IPS-NIHi7 (cell line): Measurements from ENCODE around the gene WDR37.

Experiments used
- DNase-seq: peaks from one replicate; pipeline ENCODE4 v3.0.0; 2012; ENCODE audit warnings: mixed read lengths; ENCODE audit errors: extremely low spot score

WDR37 gene

DNA sequence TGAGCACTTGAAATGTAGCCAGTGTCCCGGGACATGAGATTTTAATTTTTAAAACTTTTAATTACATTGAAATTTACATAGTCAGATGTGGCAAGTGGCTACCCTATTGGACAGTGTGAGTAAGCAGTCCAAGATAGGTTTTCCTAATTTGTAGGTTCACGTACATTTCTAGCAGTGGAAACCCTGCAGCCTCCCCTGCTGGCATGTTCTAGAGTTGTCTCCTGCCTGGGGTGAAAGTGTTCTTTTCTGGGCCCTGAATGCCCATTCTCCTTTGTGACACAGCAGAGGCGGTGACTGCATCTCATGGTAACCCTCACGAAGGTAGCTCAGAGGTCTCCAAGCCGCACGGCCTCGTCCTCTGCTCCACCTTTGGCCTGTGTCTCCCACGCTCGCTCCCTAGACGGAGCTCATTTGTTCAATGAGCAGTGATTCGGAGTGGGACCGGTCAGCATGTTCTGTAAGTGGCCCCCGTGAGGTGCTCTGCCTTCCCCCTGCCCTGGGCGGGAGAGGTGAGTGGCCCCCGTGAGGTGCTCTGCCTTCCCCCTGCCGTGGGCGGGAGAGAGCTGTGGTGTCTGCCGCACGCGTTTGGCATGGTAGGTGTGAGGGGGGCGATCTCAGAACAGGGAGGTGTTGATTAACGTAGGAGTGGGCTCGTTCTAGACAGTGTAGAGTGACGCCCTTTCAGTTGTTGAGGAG, 18.0 kb downstream of the WDR37 start:
- DNase-seq, result no peak

DNA sequence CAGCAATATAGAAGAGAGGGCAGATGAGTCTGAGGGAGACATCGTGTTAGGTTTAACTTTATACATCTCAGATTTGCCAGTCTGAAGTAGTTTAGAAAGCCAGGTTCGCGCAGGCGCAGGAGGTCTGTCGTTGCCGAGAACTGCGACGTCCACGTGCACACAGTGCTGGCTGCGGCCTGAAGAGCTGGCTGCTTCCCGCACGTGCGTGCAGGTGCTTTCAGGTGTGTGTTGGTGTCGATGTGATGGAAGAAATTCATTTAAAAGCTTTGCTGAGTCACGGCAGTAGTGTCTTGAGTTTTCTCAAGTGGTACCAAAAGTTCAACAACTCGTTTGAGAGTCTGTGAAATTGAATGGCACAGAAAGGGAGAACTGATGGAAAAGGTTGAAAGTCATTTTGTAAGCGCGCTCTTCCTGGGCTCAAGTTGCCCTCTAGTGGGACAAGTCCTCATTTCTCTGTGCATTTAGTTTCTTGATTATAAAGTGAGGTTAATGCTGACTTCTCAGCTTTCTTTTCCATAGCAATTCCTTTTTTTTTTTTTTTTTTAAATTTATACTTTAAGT, 18.6 kb downstream of the WDR37 start:
- no peak for DNase-seq

GRCh38 chr10:1078668-1079067, 22.5 kb downstream of the WDR37 start:
- DNase-seq, result no peak

DNA sequence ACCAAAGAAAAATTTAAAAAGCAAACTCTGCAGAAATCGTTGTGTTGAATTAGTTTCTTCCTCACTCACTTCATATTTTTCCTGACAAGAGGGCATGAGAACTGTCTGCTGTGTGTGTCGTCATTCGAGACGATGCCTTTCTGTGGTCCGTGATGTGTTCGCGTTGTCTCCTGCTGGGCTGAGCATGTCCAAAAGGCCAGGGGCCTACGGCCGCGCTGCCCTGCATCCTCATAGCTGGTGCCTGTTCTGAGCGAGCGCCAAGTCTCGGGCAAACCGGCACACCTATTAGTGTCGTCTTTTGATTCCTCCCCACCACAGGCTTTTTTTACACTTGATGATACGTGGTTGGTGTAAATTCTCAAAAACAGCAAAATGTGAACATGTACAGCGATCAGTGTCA, 27.4 kb downstream of the WDR37 start:
- no peak for DNase-seq

GRCh38 chr10:1084011-1084950, 28.1 kb downstream of the WDR37 start:
- DNase-seq, result no peak

DNA sequence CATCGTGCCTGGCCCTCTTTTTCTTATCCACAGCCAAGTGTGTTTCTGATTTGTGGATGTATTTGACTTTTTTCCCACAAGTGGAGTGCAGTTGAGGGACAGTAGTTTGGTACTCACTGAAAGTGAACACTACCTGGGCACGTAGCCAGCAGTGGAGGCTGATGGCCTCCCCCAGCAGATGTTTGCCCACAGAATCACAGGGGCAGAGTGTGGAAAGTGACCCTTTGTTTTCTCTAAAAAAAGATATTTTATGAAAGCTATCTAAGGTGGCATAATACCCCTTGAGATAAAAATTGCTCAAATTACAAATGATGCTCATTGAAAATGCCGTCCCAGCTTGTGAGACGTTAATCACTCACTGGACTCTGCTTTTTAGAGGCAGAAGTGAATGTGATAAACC, 29.1 kb downstream of the WDR37 start:
- no peak for DNase-seq

GRCh38 chr10:1086787-1087186, 30.6 kb downstream of the WDR37 start:
- DNase-seq, result no peak

GRCh38 chr10:1089017-1089689, 33.0 kb downstream of the WDR37 start:
- no peak for DNase-seq

DNA sequence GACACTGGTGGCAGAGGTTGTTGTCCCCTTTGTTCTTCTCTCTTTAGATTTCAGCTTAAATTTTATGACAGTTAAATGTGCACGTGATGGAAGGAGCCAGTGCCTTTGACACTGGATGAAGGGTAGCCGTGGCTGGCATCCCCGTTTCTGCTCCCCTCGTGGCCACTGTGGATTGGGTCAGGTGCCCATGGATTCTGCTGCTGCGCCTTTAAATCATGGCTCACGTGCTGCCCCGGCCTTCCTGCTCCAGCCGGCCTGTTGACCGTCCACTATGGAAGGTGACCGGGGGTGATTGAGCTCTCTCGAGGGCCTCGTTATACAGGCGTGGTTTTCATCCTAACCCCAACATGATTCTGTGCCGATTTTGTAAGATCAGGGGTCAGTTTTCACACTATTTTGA, 34.5 kb downstream of the WDR37 start:
- DNase-seq, result no peak

GRCh38 chr10:1093696-1094095, 37.5 kb downstream of the WDR37 start:
- DNase-seq, result no peak

GRCh38 chr10:1094112-1095057, 38.2 kb downstream of the WDR37 start:
- DNase-seq, result no peak

DNA sequence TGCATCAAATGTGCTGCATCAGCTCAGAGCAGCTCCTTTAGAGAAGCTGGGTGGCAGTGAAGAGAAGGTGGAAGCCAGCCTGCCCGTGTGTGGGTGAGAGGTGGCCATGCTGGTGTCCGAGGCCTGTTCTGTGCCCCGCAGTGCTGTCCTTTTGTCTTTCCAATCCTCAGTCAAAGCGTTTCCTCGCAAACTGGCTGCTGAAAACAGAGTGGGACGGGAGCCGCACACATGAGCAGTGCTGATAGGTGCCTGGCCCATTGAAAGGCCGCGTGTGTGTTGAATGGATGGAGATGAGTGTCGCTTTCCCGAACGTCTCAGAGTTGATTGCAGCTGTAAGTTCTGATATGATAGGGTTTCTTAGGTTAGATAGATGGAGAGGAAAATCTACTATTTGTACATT, 39.3 kb downstream of the WDR37 start:
- DNase-seq, result no peak

GRCh38 chr10:1096287-1096889, 40.2 kb downstream of the WDR37 start:
- DNase-seq, result no peak

GRCh38 chr10:1097436-1097835, 41.3 kb downstream of the WDR37 start:
- no peak for DNase-seq

DNA sequence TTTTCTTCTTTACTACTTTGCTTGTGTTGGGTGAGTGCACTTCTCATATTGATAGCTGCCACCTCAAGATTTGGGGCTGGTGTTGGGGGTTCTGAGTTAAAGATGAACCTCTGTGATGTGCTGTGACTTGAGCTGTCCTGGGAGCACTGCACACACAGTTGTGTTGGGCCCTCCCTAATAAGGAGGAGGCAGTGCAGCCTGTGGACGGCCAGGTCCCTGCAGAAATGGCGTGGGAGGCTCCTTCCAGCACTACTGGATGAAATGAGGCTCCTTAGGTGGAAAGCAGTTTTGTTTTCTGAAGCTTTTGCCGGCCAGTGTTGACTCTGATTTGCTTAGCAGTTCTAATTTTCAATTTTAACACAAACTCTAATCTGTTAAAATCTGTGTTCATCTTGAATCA, 44.0 kb downstream of the WDR37 start:
- DNase-seq, result no peak

DNA sequence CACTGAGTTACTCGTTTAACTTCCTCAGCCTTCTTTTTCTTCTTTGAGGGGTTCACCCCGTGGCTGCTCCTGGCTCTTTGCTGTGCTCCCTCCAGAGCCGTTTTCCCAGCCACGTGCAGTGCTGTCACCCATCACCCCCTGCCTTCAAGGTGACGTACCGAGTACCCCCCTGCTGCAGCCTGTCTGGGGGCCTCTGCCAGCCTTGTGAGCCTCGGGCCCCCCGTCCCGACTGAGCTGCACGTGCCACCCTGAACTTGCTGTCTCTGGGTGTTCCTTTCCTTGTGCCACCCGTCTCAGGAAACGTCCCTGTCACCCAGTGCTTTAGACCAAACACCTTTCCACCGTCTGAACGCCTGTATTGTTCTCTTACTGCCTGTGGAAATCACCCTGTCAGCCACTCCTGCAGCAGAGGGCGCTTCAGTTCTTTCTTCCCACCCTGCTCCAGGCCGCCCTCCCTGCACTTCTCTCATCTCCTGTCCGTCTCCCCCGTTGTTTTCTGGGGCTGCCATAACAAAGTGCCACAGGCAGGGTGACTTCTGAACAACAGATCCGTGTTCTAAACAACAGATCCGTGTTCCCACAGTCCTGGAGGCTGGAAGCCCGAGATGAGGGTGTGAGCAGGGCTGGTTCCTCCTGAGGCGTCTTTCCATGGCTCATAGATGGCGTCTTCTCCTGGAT, 44.6 kb downstream of the WDR37 start:
- peak; percentile 79 for DNase-seq

GRCh38 chr10:1101946-1102345, 45.8 kb downstream of the WDR37 start:
- no peak for DNase-seq

DNA sequence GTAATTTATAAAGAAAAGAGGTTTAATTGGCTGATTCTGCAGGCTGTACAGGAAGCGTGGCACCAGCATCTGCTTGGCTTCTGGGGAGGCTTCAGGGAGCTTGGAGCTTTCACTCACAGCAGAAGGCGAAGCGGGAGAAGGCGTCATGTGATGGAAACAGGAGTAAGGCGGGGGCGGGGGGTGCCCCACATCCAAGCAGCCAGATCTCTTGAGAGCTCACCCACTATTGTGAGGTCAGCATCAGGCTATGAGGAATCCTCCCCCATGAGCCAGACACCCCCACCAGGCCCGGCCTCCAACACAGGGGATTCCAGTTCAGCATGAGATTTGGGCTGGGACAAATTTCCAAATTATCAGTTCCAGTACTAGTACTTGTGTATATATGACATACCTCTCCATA, 46.2 kb downstream of the WDR37 start:
- no peak for DNase-seq

DNA sequence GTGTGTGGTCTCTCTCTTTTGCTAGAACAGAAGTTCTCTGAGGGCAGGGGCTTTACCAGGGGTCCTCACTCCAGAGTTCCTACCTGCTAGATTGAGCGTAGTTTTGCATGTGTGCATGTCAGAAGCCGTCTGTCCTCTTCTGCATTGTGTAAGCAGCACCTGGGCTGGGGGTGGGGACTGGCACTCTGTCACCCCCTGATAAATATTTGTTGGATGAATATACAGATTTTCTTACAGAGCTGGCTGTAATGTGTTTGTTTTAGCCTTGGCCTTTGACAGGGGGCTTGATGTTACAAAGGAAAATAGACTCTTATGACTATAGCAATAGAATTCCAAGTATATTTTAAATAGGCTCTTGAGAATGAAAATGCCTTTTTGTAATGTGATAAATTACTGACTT, 46.6 kb downstream of the WDR37 start:
- DNase-seq, result no peak

DNA sequence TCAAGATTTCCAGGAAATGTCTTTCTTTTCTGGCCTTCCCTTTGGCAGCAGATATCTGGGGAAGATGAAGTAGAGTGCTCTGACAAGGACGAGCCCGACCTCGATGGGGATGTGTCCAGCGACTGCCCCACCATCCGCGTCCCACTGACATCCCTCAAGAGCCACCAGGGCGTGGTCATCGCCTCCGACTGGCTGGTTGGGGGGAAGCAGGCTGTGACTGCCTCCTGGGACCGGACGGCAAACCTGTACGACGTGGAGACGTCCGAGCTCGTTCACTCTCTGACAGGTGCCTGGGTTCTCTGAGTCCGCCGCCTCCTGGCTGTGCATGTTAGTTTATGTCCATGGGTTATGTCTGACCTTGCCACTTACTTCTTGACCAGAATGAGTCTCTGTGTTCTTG, 47.4 kb downstream of the WDR37 start:
- DNase-seq, result no peak
